WTC11 (cell line): ENCODE results near the gene PCBD2. TPM values are rescaled to one million over a fixed set of nuclear protein-coding genes. Genes with fewer than 3 reads are reported as not detected.

Experiments
- ATAC-seq: fragments of 200-7000 bp; cut with Tn5 transposase; 2 replicates; pipeline ENCODE4 v1.10.0; 2021; ENCODE audit warnings: mild to moderate bottlenecking, moderate library complexity
- Bru-seq: library from RNA; stranded (reverse); fragments of 400-500 nt; gene quantifications from one replicate; lab custom pipeline; 2021; lab: Mats Ljungman, UMichigan
- CTCF ChIA-PET: fragments of 300-600 bp; sonication (Branson Sonifier 250); formaldehyde crosslinking; loops from one replicate; lab custom pipeline; 2021; ENCODE audit warnings: antibody characterized with exemption; lab: Charles Lee
- POLR2A ChIA-PET: fragments of 350-600 bp; sonication (Branson Sonifier 250); formaldehyde crosslinking; loops from one replicate; lab custom pipeline; 2021; ENCODE audit warnings: antibody characterized with exemption; lab: Charles Lee
- DNase-seq: peaks from one replicate; pipeline ENCODE4 v3.0.0; 2021; ENCODE audit warnings: low spot score
- H3K27ac Mint-ChIP-seq: 2 replicates; pipeline ENCODE4 v1.8.0; 2021; ENCODE audit warnings: mixed read lengths
- H3K27me3 Mint-ChIP-seq: 2 replicates; pipeline ENCODE4 v1.8.0; 2021; ENCODE audit warnings: low read depth, mild to moderate bottlenecking, moderate library complexity, mixed read lengths
- H3K36me3 Mint-ChIP-seq: 2 replicates; pipeline ENCODE4 v1.8.0; 2021; ENCODE audit warnings: mixed read lengths
- H3K4me1 Mint-ChIP-seq: 2 replicates; pipeline ENCODE4 v1.8.0; 2022; ENCODE audit warnings: mixed read lengths
- H3K4me3 Mint-ChIP-seq: 2 replicates; pipeline ENCODE4 v1.8.0; 2021; ENCODE audit warnings: mild to moderate bottlenecking, moderate library complexity, mixed read lengths
- H3K9me3 Mint-ChIP-seq: 2 replicates; pipeline ENCODE4 v1.8.0; 2021; ENCODE audit warnings: mixed read lengths
- CBFB ChIP-seq: sonication (generic); formaldehyde crosslinking; IDR thresholded peaks from 2 replicates; pipeline ENCODE4 v1.8.1; 2022; ENCODE audit warnings: mild to moderate bottlenecking, low read depth, missing genetic modification reagents
- CREM ChIP-seq: sonication (generic); formaldehyde crosslinking; IDR thresholded peaks from 2 replicates; pipeline ENCODE4 v1.8.1; 2022; ENCODE audit warnings: mild to moderate bottlenecking, missing genetic modification reagents, moderate library complexity
- CTCF ChIP-seq: fragments of 200-600 bp; IDR thresholded peaks from 2 replicates; pipeline ENCODE4 v1.8.0; 2022; ENCODE audit warnings: antibody characterized with exemption
- FOXJ3 ChIP-seq: sonication (generic); formaldehyde crosslinking; IDR thresholded peaks from 2 replicates; pipeline ENCODE4 v1.9.0; 2021; ENCODE audit warnings: missing genetic modification reagents, mild to moderate bottlenecking, borderline replicate concordance
- FOXP1 ChIP-seq: sonication (generic); formaldehyde crosslinking; IDR thresholded peaks from 2 replicates; pipeline ENCODE4 v1.8.0; 2022; ENCODE audit warnings: missing genetic modification reagents, mild to moderate bottlenecking, moderate library complexity, borderline replicate concordance
- HMGXB4 ChIP-seq: sonication (generic); formaldehyde crosslinking; IDR thresholded peaks from 2 replicates; pipeline ENCODE4 v1.8.1; 2023; ENCODE audit warnings: mild to moderate bottlenecking, moderate library complexity, missing genetic modification reagents
- JAZF1 ChIP-seq: fragments of 250-450 bp; sonication (Bioruptor Pico); IDR thresholded peaks from 2 replicates; pipeline ENCODE4 v1.9.0; 2021; ENCODE audit warnings: moderate library complexity, mild to moderate bottlenecking, inconsistent platforms
- MAX ChIP-seq: sonication (generic); formaldehyde crosslinking; IDR thresholded peaks from 2 replicates; pipeline ENCODE4 v1.8.0; 2022; ENCODE audit warnings: mild to moderate bottlenecking, missing genetic modification reagents
- MYBL2 ChIP-seq: sonication (generic); formaldehyde crosslinking; IDR thresholded peaks from 2 replicates; pipeline ENCODE4 v1.8.1; 2023; ENCODE audit warnings: mild to moderate bottlenecking, moderate library complexity, missing genetic modification reagents
- NR3C1 ChIP-seq: sonication (generic); formaldehyde crosslinking; conservative IDR thresholded peaks from 2 replicates; pipeline ENCODE4 v1.8.1; 2023; ENCODE audit warnings: low read depth, mild to moderate bottlenecking, missing genetic modification reagents
- SP1 ChIP-seq: sonication (generic); formaldehyde crosslinking; conservative IDR thresholded peaks from 2 replicates; pipeline ENCODE4 v1.8.1; 2022; ENCODE audit warnings: missing genetic modification reagents
- TEAD1 ChIP-seq: sonication (generic); formaldehyde crosslinking; IDR thresholded peaks from 2 replicates; pipeline ENCODE4 v1.8.0; 2022; ENCODE audit warnings: mild to moderate bottlenecking, missing genetic modification reagents
- TP53 ChIP-seq: sonication (generic); formaldehyde crosslinking; IDR thresholded peaks from 2 replicates; pipeline ENCODE4 v1.8.1; 2023; ENCODE audit warnings: mild to moderate bottlenecking, missing genetic modification reagents
- ZNF138 ChIP-seq: sonication (generic); formaldehyde crosslinking; conservative IDR thresholded peaks from 2 replicates; pipeline ENCODE4 v1.8.1; 2022; ENCODE audit warnings: mild to moderate bottlenecking, moderate library complexity, missing genetic modification reagents
- ZNF219 ChIP-seq: sonication (generic); formaldehyde crosslinking; IDR thresholded peaks from 2 replicates; pipeline ENCODE4 v1.8.0; 2023; ENCODE audit warnings: missing genetic modification reagents, mild to moderate bottlenecking, borderline replicate concordance
- ZNF232 ChIP-seq: sonication (generic); formaldehyde crosslinking; IDR thresholded peaks from 2 replicates; pipeline ENCODE4 v1.8.0; 2022; ENCODE audit warnings: mild to moderate bottlenecking, missing genetic modification reagents
- ZNF263 ChIP-seq: sonication (generic); formaldehyde crosslinking; IDR thresholded peaks from 2 replicates; pipeline ENCODE4 v1.8.1; 2022; ENCODE audit warnings: low read depth, mild to moderate bottlenecking, moderate library complexity, missing genetic modification reagents
- ZNF416 ChIP-seq: fragments of 250-450 bp; sonication (Bioruptor Pico); IDR thresholded peaks from 2 replicates; pipeline ENCODE4 v1.9.0; 2021; ENCODE audit warnings: mild to moderate bottlenecking, inconsistent platforms
- ZNF532 ChIP-seq: fragments of 250-450 bp; sonication (Bioruptor Pico); IDR thresholded peaks from 2 replicates; pipeline ENCODE4 v1.9.0; 2021; ENCODE audit warnings: mild to moderate bottlenecking, borderline replicate concordance
- ZSCAN18 ChIP-seq: fragments of 250-450 bp; sonication (Bioruptor Pico); IDR thresholded peaks from 2 replicates; pipeline ENCODE4 v2.1.2; 2022; ENCODE audit warnings: mild to moderate bottlenecking, moderate library complexity
- long read RNA-seq, 3 experiments: library from RNA in 1 of 3; library from capped mRNA in 1 of 3; library from polyadenylated mRNA in 1 of 3; unstranded in 2 of 3; stranded (forward) in 1 of 3; transcript quantifications; one replicate each; pipeline ENCODE4 v2.0.0, GENCODE V29; 2021
- total RNA-seq: library from RNA; stranded (reverse); gene quantifications from 3 replicates; pipeline ENCODE4 v1.2.3, GENCODE V29; 2021
- TF ChIP-seq, protein P1 (sequence below): sonication (generic); formaldehyde crosslinking; IDR thresholded peaks from 2 replicates; pipeline ENCODE4 v1.8.0; 2022; ENCODE audit warnings: mild to moderate bottlenecking, missing genetic modification reagents

Gene PCBD2
- total RNA-seq (9.9 to 12.8 TPM (median 9.9 TPM) in 3 replicates), Bru-seq, nascent RNA (percentile 66 among the genes with signal in this experiment)
- long read RNA-seq, experiment 1, full-length matches to known transcripts, result 23 of 40 reads
- long read RNA-seq, experiment 1, partial matches to known transcripts, result 5 of 40 reads
- long read RNA-seq, experiment 1, other reads (novel, unspliced or antisense), result 12 of 40 reads
- long read RNA-seq, experiment 2, transcript PCBD2-201 (4 exons, 1,223 nt), result major isoform, 7 of 16 reads
- long read RNA-seq, experiment 2, partial matches to known transcripts, result 0 of 16 reads
- long read RNA-seq, experiment 2, other reads (novel, unspliced or antisense), result 9 of 16 reads
- long read RNA-seq, experiment 3, partial matches to known transcripts, result 0 of 5 reads
- long read RNA-seq, experiment 3, other reads (novel, unspliced or antisense), result 3 of 5 reads

DNA sequence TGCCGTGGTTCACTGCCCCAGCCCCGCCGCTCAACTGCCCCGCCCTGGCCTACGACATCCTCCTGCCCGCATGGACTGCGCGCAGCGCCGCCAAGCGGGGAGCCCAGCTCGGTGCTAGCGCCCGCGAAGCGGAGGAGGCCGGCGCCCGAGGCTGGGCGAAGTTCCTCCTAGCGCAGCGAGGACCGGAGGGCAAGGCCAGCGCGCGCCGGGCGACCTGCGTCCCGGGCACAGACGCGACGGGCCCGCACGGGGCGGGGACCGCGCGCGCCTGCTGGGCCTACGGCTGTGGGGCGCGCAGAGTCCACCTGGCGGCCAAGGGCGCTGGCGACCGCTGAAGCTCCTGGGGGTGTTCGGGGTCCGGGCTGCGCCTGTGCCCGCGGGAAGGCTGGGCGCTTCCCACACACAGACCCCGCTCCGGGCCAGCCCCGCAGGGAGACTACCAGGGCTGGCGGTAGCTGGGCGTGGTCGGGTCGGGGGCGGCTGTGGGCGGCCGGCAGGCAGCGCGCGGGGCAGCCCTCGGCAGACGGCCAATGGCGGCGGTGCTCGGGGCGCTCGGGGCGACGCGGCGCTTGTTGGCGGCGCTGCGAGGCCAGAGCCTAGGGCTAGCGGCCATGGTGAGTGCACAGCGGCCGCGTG lies at the start of gene PCBD2:
Gene PCBD2, plus strand, starts transcription at position 522 of the 636 bp plus-strand sequence. Its CDS starts 9 bp downstream, at position 531.
- ATAC-seq (peak; percentile 90), DNase-seq (peak; percentile 96)
- ChIA-PET POLR2A (interaction anchor here (0.6 to 2.6 kb wide), 12 partner anchors 12 to 679 kb away, joined by 3 to 20 read pairs (median 4); partner anchors contain the start of genes C5orf24, CAMLG, DDX46 and PPP2CA), CTCF (interaction anchor here (0.6 to 3.3 kb wide), 37 partner anchors 9 to 533 kb away, joined by 3 to 30 read pairs (median 4); partner anchors contain the start of genes C5orf24, CAMLG, DDX46 and TXNDC15)
- H3K4me1 Mint-ChIP-seq, result peaks cover 7% of the 10 kb centered on the region
- H3K27ac Mint-ChIP-seq, result peak within 1 kb of the TSS; percentile 95
- no peaks in the 10 kb centered on the region for H3K9me3 Mint-ChIP-seq
- peak within 1 kb of the TSS; percentile 92 for H3K4me3 Mint-ChIP-seq
- peaks cover 3% of the 10 kb centered on the region; the same call in 1 of the 2 replicates for H3K36me3 Mint-ChIP-seq
- no peaks in the 10 kb centered on the region for H3K27me3 Mint-ChIP-seq
- TF ChIP-seq FOXP1 (CRISPR knock-in tag) (peak; percentile 92), ZNF138 (CRISPR knock-in tag) (no peak), MAX (CRISPR knock-in tag) (peak; percentile 44; the same call in 1 of the 2 replicates), JAZF1 (CRISPR knock-in tag) (no peak), ZNF416 (CRISPR knock-in tag) (0 out of 2 replicates have a peak, but pooled peaks have one; percentile 5), ZNF232 (no peak), CTCF (peak; percentile 82), TP53 (0 out of 2 replicates have a peak, but pooled peaks have one; percentile 63), CREM (CRISPR knock-in tag) (0 out of 2 replicates have a peak, but pooled peaks have one; percentile 54), TEAD1 (CRISPR knock-in tag) (no peak), ZSCAN18 (CRISPR knock-in tag) (no peak), SP1 (CRISPR knock-in tag) (peak; percentile 83), MYBL2 (CRISPR knock-in tag) (0 out of 2 replicates have a peak, but pooled peaks have one; percentile 45), ZNF532 (CRISPR knock-in tag) (no peak), ZNF263 (CRISPR knock-in tag) (no peak), ZNF219 (CRISPR knock-in tag) (no peak), HMGXB4 (CRISPR knock-in tag) (peak; percentile 98), NR3C1 (0 out of 2 replicates have a peak, but pooled peaks have one; percentile 84), CBFB (peak; percentile 90; the same call in 1 of the 2 replicates), FOXJ3 (CRISPR knock-in tag) (no peak)
- TF ChIP-seq, protein P1, sequence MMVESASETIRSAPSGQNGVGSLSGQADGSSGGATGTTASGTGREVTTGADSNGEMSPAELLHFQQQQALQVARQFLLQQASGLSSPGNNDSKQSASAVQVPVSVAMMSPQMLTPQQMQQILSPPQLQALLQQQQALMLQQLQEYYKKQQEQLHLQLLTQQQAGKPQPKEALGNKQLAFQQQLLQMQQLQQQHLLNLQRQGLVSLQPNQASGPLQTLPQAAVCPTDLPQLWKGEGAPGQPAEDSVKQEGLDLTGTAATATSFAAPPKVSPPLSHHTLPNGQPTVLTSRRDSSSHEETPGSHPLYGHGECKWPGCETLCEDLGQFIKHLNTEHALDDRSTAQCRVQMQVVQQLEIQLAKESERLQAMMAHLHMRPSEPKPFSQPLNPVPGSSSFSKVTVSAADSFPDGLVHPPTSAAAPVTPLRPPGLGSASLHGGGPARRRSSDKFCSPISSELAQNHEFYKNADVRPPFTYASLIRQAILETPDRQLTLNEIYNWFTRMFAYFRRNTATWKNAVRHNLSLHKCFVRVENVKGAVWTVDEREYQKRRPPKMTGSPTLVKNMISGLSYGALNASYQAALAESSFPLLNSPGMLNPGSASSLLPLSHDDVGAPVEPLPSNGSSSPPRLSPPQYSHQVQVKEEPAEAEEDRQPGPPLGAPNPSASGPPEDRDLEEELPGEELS, result 0 out of 2 replicates have a peak, but pooled peaks have one; percentile 31
